ENCODE results near the gene CRYZL1.

CRYZL1 gene

DNA sequence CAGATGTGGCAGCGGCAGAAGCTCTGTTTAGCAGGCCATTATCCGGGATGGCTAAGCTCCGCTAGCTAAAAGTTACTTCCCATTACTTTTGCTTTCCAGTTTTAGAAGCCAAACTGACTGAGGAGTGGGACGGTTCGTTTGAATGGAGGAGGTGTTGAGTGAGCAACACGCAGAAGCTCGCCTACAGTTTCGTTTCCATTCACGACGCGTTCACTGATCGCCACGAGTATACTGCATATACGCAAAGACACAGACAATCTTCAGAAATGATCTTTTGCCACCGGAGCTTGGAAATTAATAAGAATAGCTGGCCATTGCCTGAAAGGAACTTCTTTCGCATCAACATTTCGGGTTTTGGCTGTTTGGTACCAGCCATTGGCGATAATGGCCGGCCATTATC, 84.1 kb downstream of the CRYZL1 start:
- H3K27me3 ChIP-seq (ENCODE audit: control insufficient read depth, insufficient read depth, low read length), result no peaks in the 10 kb centered on the region
- TF ChIP-seq, protein P1, sequence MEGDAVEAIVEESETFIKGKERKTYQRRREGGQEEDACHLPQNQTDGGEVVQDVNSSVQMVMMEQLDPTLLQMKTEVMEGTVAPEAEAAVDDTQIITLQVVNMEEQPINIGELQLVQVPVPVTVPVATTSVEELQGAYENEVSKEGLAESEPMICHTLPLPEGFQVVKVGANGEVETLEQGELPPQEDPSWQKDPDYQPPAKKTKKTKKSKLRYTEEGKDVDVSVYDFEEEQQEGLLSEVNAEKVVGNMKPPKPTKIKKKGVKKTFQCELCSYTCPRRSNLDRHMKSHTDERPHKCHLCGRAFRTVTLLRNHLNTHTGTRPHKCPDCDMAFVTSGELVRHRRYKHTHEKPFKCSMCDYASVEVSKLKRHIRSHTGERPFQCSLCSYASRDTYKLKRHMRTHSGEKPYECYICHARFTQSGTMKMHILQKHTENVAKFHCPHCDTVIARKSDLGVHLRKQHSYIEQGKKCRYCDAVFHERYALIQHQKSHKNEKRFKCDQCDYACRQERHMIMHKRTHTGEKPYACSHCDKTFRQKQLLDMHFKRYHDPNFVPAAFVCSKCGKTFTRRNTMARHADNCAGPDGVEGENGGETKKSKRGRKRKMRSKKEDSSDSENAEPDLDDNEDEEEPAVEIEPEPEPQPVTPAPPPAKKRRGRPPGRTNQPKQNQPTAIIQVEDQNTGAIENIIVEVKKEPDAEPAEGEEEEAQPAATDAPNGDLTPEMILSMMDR (IDR thresholded peaks at IDR 0.05), result no peak
- peaks cover 29% of the 10 kb centered on the region for H3K79me2 ChIP-seq
- peaks cover 13% of the 10 kb centered on the region for H3K4me1 ChIP-seq
- no peaks in the 10 kb centered on the region for H3K9me3 ChIP-seq (ENCODE audit: control insufficient read depth, low read length)
- no peak overlapping the region for H3K4me2 ChIP-seq (ENCODE audit: low read length)
- no peak overlapping the region for H3K27ac ChIP-seq
- H3K36me3 ChIP-seq (ENCODE audit: control insufficient read depth, insufficient read depth, low read length), result no peaks in the 10 kb centered on the region
- H3K9ac ChIP-seq, result no peak overlapping the region
- H2AFZ ChIP-seq, result no peak overlapping the region
- no peak overlapping the region for H3K4me3 ChIP-seq (ENCODE audit: low read depth, low read length)

DNA sequence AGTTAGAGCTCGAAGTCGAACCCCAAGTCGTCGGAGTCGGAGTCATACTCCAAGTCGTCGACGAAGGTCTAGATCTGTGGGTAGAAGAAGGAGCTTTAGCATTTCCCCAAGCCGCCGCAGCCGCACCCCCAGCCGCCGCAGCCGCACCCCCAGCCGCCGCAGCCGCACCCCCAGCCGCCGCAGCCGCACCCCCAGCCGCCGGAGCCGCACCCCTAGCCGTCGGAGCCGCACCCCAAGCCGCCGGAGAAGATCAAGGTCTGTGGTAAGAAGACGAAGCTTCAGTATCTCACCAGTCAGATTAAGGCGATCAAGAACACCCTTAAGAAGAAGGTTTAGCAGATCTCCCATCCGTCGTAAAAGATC, 86.6 kb downstream of the CRYZL1 start:
- Histone ChIP-seq H3K9ac (no peak overlapping the region), H3K4me3 (ENCODE audit: low read depth, low read length) (no peak overlapping the region), H3K79me2 (peaks cover 38% of the 10 kb centered on the region), H3K27ac (no peak overlapping the region), H3K27me3 (ENCODE audit: control insufficient read depth, insufficient read depth, low read length) (no peaks in the 10 kb centered on the region), H3K4me2 (ENCODE audit: low read length) (no peak overlapping the region), H3K4me1 (peaks cover 5% of the 10 kb centered on the region), H3K9me3 (ENCODE audit: control insufficient read depth, low read length) (no peaks in the 10 kb centered on the region), H3K36me3 (ENCODE audit: control insufficient read depth, insufficient read depth, low read length) (no peaks in the 10 kb centered on the region), H2AFZ (no peak overlapping the region)
- TF ChIP-seq, protein P1 (IDR thresholded peaks at IDR 0.05), result no peak

DNA sequence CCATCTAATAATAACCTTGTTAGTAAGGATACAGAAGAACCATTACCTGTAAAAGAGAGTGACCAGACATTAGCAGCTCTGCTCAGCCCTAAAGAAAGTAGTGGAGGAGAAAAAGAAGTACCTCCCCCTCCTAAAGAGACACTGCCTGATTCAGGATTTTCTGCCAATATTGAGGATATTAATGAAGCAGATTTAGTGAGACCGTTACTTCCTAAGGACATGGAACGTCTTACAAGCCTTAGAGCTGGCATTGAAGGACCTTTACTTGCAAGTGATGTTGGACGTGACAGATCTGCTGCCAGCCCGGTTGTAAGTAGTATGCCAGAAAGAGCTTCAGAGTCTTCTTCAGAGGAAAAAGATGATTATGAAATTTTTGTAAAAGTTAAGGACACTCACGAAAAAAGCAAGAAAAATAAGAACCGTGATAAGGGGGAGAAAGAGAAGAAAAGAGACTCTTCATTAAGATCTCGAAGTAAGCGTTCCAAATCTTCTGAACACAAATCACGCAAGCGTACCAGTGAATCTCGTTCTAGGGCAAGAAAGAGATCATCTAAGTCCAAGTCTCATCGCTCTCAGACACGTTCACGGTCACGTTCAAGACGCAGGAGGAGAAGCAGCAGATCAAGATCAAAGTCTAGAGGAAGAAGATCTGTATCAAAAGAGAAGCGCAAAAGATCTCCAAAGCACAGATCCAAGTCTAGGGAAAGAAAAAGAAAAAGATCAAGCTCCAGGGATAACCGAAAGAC, 87.1 kb downstream of the CRYZL1 start:
- Histone ChIP-seq H3K27ac (no peak overlapping the region), H3K36me3 (ENCODE audit: control insufficient read depth, insufficient read depth, low read length) (no peaks in the 10 kb centered on the region), H2AFZ (no peak overlapping the region), H3K27me3 (ENCODE audit: control insufficient read depth, insufficient read depth, low read length) (no peaks in the 10 kb centered on the region), H3K4me1 (peaks cover 1% of the 10 kb centered on the region), H3K4me2 (ENCODE audit: low read length) (no peak overlapping the region), H3K4me3 (ENCODE audit: low read depth, low read length) (no peak overlapping the region), H3K79me2 (peaks cover 38% of the 10 kb centered on the region), H3K9ac (no peak overlapping the region), H3K9me3 (ENCODE audit: control insufficient read depth, low read length) (no peaks in the 10 kb centered on the region)
- TF ChIP-seq, protein P1 (IDR thresholded peaks at IDR 0.05), result no peak

DNA sequence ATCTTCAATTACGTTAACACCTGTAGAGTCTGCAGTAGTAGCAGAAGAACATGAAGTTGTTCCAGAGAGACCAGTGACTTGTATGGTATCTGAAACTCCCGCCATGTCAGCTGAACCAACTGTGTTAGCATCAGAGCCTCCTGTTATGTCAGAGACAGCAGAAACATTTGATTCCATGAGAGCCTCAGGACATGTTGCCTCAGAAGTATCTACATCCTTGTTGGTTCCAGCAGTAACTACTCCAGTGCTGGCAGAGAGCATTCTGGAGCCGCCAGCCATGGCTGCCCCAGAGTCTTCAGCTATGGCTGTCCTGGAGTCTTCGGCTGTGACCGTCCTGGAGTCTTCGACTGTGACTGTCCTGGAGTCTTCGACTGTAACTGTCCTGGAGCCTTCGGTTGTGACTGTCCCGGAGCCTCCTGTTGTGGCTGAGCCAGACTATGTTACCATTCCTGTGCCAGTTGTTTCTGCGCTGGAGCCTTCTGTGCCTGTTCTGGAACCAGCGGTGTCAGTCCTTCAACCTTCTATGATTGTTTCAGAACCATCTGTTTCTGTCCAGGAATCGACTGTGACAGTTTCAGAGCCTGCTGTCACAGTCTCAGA, 88.4 kb downstream of the CRYZL1 start:
- no peak overlapping the region for H3K9ac ChIP-seq
- peaks cover 3% of the 10 kb centered on the region for H3K36me3 ChIP-seq (ENCODE audit: control insufficient read depth, insufficient read depth, low read length)
- peaks cover 37% of the 10 kb centered on the region for H3K79me2 ChIP-seq
- H3K4me1 ChIP-seq, result no peaks in the 10 kb centered on the region
- H2AFZ ChIP-seq, result no peak overlapping the region
- no peak overlapping the region for H3K4me2 ChIP-seq (ENCODE audit: low read length)
- no peaks in the 10 kb centered on the region for H3K9me3 ChIP-seq (ENCODE audit: control insufficient read depth, low read length)
- TF ChIP-seq, protein P1 (IDR thresholded peaks at IDR 0.05), result no peak
- H3K27ac ChIP-seq, result no peak overlapping the region
- no peaks in the 10 kb centered on the region for H3K27me3 ChIP-seq (ENCODE audit: control insufficient read depth, insufficient read depth, low read length)
- no peak overlapping the region for H3K4me3 ChIP-seq (ENCODE audit: low read depth, low read length)

Measured in parathyroid adenoma (tissue), 2 donors.